Gastrocnemius medialis (tissue), 4 donors: Measurements from ENCODE around the gene RASSF5.

Experiments used
- POLR2A ChIP-seq, 2 donors: fragments of 450-650 bp; IDR thresholded peaks; one replicate each; pipeline ENCODE4 v1.6.1; 2017; ENCODE audit warnings: antibody characterized with exemption in 2 of 2, mild to moderate bottlenecking in 2 of 2, moderate library complexity in 2 of 2
- TF ChIP-seq, protein P1 (sequence below), 5 experiments: fragments of 450-650 bp in 3 of 5; fragments of 200-600 bp in 2 of 5; sonication (generic) in 2 of 5; IDR thresholded peaks in 4 of 5; conservative IDR thresholded peaks in 1 of 5; 1 replicate in 4 of 5; 2 replicates in 1 of 5; pipeline ENCODE4 v1.5.1; 2016 to 2019; ENCODE audit warnings: antibody characterized with exemption in 5 of 5, mild to moderate bottlenecking in 3 of 5, moderate library complexity in 3 of 5

- TF ChIP-seq POLR2A (IDR thresholded peaks at IDR 0.05) = no peak
- TF ChIP-seq, protein P1, sequence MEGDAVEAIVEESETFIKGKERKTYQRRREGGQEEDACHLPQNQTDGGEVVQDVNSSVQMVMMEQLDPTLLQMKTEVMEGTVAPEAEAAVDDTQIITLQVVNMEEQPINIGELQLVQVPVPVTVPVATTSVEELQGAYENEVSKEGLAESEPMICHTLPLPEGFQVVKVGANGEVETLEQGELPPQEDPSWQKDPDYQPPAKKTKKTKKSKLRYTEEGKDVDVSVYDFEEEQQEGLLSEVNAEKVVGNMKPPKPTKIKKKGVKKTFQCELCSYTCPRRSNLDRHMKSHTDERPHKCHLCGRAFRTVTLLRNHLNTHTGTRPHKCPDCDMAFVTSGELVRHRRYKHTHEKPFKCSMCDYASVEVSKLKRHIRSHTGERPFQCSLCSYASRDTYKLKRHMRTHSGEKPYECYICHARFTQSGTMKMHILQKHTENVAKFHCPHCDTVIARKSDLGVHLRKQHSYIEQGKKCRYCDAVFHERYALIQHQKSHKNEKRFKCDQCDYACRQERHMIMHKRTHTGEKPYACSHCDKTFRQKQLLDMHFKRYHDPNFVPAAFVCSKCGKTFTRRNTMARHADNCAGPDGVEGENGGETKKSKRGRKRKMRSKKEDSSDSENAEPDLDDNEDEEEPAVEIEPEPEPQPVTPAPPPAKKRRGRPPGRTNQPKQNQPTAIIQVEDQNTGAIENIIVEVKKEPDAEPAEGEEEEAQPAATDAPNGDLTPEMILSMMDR (IDR thresholded peaks at IDR 0.05 in 4 of 5, conservative IDR thresholded peaks at IDR 0.05 in 1 of 5) = no peak
Observed at GRCh38 chr1:206463911-206464310, 43.4 kb upstream of the RASSF5 start.
